NCI-H2081 treated with DMSO at 0.1 percent for 48 hours (cell line): ENCODE measurements around the gene CDH10.

Experiments used
- DNase-seq: peaks from one replicate; lab custom pipeline; 2025; lab: John Stamatoyannopoulos, UW

The CDH10 gene

DNA sequence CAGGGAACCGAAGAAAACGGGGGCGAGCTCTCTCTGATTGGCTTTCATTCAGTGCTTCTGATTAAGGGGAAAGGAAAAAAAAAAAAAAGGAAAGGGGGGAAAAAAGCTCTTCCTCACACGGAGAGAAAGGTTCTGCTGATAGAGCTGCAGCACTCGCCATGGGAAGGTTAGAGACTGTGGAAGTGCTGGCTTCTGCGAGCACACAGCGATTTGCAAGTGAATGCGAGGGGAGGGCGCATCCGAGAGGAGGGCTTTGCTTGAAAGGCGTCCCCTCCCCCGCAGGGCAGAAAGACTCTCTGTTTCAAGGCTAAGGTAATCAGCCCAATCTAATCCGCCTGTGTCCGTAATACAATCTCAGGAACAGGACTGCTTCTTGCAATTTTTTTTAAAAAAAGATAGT lies at the start of gene CDH10:
CDH10 (minus strand) TSS at position 218 of the 400 bp plus-strand sequence. CDS start 51,488 bp downstream, outside the sequence.
- peak; percentile 73 for DNase-seq

DNA sequence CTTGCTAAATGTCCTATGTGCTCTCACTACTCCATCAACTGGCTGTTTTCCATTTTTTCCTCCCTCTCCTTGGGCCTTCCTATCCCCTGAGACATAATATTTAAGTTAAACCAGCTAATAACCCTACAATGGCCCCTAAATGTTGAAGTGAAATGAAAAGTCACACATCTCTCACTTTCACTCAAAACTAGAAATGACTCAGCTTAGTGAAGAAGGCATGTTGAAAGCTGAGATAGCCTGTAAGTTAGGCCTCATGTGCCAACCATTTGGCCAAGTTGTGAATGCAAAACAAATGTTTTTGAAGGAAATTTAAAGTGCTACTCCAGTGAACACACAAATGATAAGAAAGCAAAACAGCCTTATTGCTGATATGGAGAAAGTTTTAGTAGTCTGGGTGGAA lies 48.8 kb upstream of the CDH10 start:
- no peak for DNase-seq

DNA sequence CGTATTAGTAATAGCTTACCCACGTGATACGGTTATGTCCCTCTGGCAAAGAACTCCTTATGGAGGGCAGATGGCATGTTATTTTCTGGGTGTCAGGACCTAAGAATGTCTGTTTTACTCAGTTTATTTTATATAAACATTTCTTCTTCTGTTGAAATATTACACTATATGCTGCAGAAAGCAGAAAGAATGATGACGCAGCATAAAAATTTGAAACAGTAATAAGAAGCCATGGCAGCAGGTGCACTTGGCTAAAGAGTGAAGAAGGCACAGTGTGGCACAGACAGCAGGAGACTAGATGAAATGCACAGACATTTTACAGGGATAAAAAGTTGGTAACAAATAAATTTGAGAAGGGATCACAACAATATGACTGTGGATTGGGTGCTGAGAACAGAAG lies 46.3 kb upstream of the CDH10 start:
- DNase-seq, result no peak

DNA sequence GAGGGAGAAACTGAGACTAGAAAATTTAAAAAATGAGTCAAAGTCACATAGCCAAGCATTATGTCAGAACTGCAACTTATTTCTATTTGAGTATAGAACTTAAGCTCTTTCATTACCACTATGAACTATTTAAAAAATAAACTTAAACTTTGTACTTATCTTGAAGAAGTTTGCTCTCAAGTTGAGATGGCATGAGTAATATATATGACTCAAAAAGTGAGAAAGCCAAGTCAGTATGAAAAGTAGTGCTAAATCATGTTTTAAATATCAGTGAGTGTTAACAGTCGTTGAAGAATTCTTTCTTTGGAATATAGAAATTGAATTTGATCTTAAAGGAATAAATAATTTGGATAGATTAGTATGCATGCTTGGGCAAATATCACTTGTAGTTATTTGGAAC lies 36.3 kb upstream of the CDH10 start:
- no peak for DNase-seq

DNA sequence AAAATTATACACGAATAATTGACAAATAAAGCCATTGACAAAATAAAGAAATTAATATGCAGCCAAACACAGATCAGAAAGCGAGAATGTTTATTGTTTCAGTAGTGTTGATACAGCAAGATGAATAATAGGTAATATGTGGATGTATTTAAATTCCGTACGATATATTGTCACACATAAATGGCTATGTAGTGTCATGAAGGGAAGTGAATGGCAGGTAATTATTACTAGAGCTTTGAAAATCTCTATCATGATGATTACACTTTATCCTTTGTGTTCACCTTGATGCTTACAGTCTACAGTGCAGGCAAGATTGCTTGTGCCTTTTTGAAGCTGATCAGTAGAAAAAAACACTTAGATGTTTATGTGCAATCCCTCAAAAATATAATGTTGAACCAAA lies 23.3 kb upstream of the CDH10 start:
- no peak for DNase-seq

DNA sequence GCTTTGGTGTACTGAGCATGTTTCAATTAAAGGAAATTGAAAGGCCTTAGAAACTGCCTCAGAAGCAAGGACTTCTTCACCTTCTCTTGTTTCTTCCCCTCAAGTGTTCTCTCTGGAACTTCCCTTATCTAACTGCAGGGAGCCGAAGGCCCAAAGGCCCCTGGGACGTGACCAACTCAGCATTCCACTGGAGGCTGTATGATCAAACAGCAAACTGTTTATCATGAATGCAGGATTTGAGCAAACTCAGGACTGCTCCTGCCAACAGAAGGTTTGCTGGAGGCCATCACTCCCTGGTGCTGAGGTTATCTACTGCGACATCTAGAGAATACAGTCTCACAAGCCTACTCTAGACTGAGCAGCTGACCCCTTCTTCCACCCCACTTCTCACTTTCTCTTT lies 4.8 kb upstream of the CDH10 start:
- no peak for DNase-seq

DNA sequence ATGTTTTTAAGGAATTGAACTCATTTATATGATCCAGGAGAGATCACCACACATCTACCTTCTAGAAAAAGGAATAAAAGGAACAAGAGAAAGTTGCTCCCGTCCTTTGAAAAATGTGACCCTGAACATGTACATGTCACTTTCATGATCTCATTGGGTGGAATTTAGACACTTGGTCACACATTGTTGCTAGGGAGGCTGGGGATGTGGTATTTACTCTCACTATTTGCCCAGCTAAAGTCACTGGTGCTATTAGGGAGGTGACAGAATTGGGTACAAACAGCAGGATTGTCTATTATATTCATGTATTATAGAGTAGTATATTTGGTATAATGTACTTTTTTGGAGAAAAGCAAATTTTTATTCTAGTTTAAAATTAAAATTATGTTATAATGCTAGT lies 2.1 kb upstream of the CDH10 start:
- no peak for DNase-seq

DNA sequence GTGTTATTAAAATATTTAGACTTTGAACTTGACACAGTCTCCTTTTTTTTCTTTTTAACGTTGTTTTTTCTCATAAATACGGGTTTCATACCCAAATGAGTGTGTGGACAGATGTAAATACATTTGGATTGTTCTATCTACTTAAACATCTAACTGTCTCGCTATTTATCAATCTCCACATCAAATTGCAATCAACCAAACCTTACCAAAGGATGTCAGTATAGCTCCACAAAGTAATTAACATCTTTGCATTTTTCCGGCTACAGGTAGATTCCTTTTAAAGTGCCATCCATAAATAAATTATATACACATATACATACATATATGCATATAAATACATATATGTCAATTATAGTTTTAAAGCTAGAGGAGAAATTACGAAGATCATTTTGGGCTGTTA lies 705 bp upstream of the CDH10 start:
- no peak for DNase-seq

DNA sequence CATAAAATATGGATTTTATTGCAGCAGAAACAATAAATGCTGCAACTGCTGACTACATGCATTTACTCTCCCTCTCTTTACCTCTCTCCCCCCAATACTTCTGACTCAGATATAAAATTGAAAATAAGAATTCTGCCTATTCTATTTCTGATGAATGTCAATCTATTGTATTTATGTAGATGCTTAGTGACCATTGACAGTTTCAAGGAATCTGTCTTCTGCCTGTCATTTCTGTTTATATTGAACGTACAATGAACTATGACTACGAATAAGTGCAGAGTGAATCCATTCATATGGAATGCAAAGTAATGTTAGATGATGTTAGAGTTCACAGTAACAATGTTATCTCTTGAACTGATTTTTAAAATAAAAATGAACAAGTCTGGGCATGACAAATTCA lies 898 bp downstream of the CDH10 start:
- DNase-seq, result no peak

DNA sequence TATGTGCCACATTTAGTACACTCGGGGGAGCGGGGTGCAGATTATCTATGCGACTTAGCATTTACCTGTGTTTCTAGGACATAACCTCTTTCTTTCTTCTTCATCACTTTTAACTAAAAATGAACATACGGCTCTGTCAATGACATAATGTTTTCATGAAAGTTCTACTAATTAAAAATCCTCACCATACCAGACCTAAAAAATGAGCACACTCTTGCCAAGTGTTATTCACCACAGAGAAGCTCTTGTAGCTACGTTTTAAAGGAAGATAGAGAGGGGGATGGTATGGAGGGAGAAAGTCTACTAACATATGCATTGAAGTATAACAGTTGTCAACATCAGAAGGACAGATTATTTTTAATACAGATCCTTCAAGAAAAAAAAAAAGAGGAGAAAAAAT lies 1.6 kb downstream of the CDH10 start:
- DNase-seq, result no peak

DNA sequence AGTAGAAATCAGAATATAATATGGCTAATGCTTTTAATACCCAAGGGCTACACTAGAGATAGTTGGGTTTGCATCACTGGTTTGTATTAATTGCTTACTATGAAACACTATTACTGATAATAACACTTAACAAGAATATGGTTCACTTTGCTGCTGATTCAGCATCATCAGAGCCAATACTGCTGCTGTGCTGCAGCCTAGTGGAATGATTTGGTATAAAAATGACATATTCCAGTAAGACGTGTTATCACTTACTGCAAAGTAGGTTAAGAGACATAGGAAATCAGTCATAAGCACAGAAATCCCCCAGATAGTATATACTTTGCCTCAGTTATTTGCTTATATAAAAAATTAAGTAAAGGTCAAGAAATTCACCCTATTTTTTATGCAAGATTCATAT lies 2.8 kb downstream of the CDH10 start:
- peak; percentile 48 for DNase-seq

DNA sequence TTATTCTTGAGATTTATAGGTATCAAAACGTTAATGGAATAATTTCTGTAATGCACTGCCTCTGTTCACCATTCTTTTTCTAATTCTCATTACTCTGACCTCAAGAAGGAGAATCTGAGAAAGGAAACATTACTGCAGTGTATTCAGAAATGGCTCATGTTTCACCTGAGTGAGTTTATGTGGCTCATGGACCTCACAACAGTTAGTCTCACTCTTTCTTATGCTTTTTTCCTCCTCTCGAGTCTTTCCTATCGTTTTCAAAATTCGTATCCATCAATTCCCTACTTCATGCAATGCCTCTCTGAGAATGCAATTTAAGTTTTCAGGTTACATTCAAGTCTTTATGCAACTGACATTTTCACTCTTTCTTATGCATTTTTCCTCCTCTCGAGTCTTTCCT lies 9.6 kb downstream of the CDH10 start:
- no peak for DNase-seq

DNA sequence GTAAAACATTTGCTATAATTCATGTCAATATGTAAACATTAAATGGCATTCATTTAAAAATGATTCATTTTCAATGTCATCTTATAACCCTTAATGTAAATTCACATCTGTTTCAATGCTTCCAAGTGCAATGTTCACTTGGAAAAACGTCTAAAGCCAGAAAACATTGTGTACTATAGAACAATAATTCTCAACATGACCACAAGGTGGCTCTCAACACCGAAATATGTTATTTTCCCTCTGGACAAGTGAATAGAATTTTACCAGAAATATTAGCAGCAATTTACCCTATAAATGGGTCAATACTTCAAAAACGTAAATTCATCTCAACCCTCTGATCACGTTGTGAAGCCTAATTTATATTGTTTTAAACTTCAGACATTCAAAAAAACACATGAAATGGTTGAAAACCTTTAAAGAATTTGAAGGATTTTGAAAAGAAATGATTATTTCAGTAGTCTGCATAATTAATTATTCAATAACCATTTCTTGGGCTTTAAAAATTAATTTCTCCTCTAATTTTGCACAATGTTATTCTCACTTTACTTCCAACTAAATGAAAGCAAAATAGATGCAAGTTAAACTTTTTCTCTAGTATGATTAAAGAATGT lies 11.0 kb downstream of the CDH10 start:
- DNase-seq, result peak; percentile 47

DNA sequence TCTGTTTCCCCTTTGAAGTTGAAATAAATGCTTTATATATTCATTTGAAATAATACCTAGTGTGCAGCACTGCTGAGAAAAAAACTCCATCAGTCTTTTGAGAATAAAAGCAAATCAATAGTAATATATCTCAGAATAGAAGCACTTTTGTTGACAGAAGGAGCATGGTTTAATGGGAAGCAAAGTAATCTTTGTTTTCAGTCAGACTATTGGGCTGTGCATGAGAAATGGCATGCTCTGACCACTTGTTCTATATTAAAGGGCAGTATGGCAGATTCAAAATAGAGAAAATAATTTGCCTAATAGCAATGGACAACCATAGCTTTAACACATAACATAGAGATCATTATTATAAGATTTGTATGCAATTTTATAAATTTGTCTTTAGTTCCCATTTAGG lies 12.4 kb downstream of the CDH10 start:
- DNase-seq, result no peak

DNA sequence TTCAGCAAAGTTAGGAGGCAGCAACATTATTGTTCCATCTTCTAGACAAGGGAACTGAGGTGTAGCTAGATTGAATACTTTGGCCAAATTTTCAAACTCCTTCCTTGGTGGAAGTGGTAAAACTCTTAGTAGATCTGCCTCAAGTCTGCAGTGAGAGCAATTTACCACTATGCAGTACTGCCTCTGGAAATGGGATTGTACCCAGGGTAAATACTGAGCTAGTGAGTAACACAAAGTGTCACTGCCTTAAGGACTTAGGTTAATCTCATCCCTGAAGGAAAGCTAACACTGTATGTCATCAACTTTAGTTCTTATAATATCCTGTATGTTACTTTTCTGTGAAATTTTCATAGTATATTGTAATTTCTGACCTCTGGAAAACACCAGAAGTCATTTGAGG lies 13.9 kb downstream of the CDH10 start:
- DNase-seq, result no peak

DNA sequence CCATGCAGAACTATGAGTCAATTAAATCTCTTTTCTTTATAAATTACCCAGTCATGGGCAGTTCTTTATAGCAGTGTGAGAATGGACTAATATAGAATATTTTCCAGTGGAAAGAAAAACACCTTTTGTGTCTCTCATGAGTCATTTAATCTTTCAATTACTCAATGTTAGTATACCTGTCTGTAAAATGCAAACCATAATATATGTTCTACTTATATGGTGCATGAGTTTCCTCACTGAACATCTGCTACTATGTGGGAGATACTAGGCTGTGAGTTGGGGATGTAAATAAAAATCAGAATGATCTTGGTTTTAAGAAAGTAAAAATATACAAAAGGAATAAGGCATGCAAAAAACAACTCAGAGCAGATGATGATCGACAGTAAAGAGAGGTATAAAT lies 15.0 kb downstream of the CDH10 start:
- DNase-seq, result no peak

DNA sequence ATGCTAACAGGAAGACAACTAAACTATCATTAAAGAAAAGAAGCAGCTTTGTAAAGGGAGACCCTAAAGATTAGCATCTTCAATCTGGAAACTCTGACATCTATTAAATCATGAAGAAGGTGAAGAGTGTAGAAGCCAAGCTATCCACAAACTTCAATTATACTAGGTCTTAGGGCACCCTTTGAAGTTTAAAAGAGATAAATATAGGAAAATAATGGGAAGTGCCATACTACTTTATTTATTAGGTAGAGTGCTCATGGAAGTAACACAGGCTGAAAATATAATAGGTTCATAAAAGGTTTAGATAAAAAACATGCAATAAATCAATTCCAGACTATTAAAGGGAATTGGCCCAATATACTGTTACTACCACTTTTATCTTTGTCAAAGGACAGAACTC lies 19.9 kb downstream of the CDH10 start:
- DNase-seq, result no peak

DNA sequence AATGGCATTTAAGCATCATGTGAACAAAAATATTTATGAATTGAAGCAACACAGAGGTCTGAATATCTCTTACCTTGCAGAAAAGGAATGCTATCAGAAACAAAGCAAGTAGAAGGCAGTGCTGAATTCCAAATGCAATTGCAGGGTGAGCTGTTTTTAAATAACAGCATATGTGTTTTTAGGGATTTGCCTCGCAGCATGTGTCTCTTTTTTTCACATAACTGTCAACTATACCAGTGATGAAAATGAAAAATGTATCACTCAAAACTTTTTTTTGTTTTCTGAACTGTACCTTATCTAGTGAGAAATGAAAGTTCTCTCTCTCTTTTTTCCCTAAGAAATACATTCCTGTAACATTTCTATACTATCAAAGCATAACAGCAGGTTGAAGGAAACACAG lies 21.2 kb downstream of the CDH10 start:
- no peak for DNase-seq

DNA sequence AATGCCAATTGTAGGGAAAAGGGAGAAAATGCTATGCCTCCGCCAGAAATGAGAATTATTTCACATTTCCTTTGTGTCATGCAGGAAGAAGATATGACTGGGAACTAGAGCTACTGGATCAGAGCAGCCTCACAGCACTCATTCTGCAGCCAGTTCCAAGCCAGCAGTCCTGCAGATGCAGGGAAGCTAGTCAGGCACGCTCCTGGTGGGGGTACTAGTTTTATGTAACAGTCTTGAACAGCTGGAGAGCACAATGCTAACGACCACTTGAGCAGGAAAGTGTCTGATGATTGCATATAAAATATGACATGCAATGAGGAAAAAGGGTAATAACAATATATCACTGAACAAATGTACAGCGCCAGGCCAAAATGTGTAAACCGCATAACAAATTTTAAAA lies 21.7 kb downstream of the CDH10 start:
- DNase-seq, result peak; percentile 23

DNA sequence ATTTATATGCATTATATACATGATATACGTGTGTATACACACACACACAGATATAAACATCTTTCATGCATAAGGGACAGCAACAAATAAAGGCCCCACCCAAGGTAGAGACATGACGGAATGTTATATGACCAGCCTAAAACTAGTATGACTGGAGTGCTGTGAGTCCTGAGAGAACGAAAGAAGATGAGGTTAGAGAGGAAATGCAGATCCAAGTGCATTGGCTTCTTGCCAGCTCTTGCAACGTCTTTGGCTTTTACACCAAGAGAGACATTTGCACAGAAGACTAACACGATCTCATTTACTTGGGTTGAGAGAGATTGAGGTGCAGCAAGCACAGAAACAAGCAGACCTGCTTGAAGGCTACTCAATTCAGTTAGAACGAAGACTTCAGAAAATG lies 23.0 kb downstream of the CDH10 start:
- no peak for DNase-seq

DNA sequence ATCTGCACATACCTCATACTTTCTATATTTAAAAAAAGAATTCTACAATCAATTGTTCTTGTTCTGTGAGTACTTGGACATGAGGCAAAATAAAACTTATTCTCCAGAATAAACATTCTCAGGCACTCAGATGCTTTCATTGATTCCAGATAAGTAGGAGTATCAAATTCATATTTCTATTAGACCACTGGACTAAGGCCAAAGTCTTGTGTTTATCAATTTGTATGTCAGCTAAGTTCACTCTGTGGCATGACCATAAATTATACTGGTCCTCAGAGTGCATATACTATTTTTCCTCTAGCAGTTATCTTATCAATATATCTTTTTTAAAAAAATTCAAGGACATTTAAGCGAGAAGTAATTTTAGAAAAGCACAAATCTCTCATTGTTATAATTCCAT lies 28.2 kb downstream of the CDH10 start:
- no peak for DNase-seq

DNA sequence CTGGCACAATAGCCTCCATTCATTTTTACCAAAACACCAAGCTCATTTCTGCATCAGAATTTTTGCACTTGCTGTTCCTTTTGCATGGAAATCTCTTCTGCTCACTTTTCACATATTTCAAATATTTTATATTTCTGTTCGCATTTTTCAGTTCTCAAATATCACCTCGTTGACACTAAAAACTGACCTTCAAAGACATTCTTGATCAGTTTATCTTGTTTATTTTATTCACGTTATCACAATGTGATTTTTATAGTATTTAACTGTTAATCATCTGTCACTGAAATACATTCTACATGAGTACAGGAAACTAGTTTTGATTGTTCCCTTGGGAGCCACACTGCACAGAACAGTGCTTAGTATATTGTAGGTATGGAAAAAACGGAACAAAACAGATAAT lies 29.6 kb downstream of the CDH10 start:
- DNase-seq, result no peak

DNA sequence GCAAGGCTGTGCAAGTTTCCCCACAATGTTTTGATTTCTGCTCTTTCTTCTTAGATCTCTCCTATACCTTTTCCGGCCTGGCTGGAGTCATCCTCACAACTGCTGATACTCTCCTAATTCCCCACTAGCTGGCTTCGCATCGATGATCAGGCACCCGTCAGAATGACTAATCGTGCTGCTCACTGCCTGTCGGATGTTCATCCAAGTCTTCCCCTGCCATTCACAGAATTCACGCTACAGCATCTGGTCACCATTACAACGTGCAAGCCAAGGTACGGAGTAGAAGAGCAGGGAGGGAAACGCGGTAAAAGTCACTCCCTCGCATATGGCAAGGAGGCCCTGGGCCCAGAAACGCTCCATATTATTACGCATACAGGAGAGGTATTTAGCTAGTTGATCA lies 35.1 kb downstream of the CDH10 start:
- DNase-seq, result no peak

DNA sequence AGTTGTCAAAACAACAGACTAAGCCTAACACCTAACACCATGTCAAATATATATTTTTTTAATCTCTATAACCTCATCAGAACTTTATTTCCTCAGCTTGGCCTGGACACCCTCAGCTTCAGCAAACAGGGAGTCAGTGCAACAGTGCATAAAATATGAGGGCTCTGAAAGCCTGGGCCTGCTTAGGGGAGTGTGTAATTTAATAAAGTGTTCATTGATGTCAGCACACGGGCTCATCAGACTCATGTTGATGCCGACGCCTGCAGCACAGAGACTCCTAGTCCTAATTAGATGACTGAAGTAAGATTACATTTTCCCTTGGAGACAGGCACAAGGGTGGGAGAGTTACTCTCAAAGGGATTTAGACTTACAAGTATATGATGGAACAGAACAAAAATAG lies 37.8 kb downstream of the CDH10 start:
- DNase-seq, result peak; percentile 35

DNA sequence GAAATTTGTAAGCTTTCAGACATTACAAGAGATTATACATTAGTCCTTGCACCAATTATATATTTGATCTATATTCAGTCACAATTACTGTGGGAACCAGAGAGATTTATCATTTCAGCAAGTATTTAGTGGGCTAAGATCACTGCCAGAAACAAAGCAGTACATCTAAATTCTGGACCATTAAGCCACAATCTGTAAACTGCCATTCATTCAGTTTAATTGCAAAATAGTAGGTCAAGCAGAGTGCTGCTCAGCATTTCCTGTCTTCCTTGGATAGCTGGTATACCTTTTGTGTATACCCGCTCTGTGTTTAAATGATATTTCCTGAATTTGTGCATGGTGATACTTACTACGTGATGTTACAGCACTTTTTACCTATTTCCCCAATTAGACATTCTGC lies 42.6 kb downstream of the CDH10 start:
- DNase-seq, result no peak
